Thoracic aorta (tissue), 2 donors: ENCODE data around the gene CALM3. TPM values are rescaled to one million over a fixed set of nuclear protein-coding genes. Genes with fewer than 3 reads are reported as not detected.
A peak's percentile ranks its signal among the peaks of the same experiment; 100 is the strongest.

Experiments used
- ATAC-seq: fragments of 150-250 bp; one replicate; pipeline ENCODE4 v1.8.0; 2017; ENCODE audit warnings: low read depth; ENCODE audit not compliant: insufficient number of reproducible peaks, low FRiP score
- DNase-seq: peaks from one replicate; pipeline ENCODE4 v3.0.0-alpha.2; 2020; ENCODE audit warnings: low spot score
- H3K27ac ChIP-seq, 2 donors: fragments of 200-600 bp; sonication (generic); 1 replicate in 1 of 2; 2 replicates in 1 of 2; pipeline ENCODE4 v1.5.1; 2016; ENCODE audit warnings: mild to moderate bottlenecking in 2 of 2, moderate library complexity in 2 of 2
- H3K27me3 ChIP-seq: fragments of 200-600 bp; sonication (generic); replicated peaks from 2 replicates; pipeline ENCODE4 v1.6.0; 2016; ENCODE audit warnings: mild to moderate bottlenecking; ENCODE audit not compliant: insufficient read depth
- H3K36me3 ChIP-seq: fragments of 200-600 bp; sonication (generic); one replicate; pipeline ENCODE4 v1.5.1; 2016
- H3K4me1 ChIP-seq, 2 donors: fragments of 200-600 bp; sonication (generic); 1 replicate in 1 of 2; 2 replicates in 1 of 2; pipeline versions ENCODE4 v1.5.1 to v1.6.0; 2016; ENCODE audit warnings: low read depth in 2 of 2, mild to moderate bottlenecking in 1 of 2; ENCODE audit not compliant: control insufficient read depth in 1 of 2
- H3K4me3 ChIP-seq: fragments of 200-600 bp; sonication (generic); 2 replicates; pipeline ENCODE4 v1.5.1; 2016; ENCODE audit warnings: mild to moderate bottlenecking
- H3K9me3 ChIP-seq: fragments of 200-600 bp; sonication (generic); 2 replicates; pipeline ENCODE4 v1.5.1; 2016
- total RNA-seq, 2 donors: library from RNA; depleted of rRNA; stranded (reverse); fragments of >200 nt; gene quantifications; one replicate each; pipeline versions ENCODE4 v1.1.0 to v1.2.3, GENCODE V29; 2016
- TF ChIP-seq, protein P1 (sequence below): fragments of 200-600 bp; sonication (generic); IDR thresholded peaks from one replicate; pipeline ENCODE4 v1.5.1; 2019; ENCODE audit warnings: antibody characterized with exemption

CALM3 gene
- total RNA-seq, 2 donors from 2014 or later, result 181 to 202 TPM

DNA sequence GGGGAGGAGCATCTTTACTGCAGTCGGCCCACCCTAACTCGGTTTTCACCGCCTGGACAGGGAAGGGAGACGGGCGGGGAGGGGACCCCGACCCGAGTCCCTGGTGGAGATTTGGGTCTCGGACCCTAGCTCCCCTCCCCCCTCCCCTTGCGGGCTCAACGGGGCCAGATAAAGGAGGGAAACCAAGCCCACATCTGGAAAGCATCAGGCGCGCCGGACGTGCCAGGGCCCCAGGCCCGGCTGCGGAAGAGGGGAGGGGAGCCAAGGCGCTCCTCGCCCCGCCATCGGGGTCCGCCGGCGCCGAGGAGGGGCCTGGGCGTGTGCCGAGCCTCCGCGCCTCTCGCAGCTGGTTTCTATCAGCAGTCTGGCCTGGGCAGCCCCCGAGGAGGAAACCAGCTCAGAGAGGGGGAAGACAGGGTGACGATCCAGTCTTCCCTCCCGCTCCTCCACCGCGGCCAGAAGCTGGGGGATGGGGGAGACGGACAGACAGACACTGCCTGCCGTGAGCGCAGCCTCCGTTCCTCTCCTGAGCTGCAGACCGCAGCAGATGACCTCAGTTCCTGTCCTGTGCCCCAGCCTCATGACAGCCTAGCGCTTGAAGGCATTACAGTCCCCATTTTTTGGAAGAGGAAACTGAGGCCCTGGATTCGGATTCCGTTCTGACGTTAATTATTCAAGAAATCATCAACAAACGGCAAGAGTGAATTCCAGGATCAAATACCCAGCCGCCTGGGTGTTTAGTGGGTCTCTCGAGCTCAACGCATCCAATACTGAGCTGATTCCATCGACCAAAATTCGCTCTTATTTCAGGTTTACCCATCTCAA, 38.4 kb downstream of the CALM3 start:
- TF ChIP-seq, protein P1, sequence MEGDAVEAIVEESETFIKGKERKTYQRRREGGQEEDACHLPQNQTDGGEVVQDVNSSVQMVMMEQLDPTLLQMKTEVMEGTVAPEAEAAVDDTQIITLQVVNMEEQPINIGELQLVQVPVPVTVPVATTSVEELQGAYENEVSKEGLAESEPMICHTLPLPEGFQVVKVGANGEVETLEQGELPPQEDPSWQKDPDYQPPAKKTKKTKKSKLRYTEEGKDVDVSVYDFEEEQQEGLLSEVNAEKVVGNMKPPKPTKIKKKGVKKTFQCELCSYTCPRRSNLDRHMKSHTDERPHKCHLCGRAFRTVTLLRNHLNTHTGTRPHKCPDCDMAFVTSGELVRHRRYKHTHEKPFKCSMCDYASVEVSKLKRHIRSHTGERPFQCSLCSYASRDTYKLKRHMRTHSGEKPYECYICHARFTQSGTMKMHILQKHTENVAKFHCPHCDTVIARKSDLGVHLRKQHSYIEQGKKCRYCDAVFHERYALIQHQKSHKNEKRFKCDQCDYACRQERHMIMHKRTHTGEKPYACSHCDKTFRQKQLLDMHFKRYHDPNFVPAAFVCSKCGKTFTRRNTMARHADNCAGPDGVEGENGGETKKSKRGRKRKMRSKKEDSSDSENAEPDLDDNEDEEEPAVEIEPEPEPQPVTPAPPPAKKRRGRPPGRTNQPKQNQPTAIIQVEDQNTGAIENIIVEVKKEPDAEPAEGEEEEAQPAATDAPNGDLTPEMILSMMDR, result no peak
- no peak for DNase-seq

DNA sequence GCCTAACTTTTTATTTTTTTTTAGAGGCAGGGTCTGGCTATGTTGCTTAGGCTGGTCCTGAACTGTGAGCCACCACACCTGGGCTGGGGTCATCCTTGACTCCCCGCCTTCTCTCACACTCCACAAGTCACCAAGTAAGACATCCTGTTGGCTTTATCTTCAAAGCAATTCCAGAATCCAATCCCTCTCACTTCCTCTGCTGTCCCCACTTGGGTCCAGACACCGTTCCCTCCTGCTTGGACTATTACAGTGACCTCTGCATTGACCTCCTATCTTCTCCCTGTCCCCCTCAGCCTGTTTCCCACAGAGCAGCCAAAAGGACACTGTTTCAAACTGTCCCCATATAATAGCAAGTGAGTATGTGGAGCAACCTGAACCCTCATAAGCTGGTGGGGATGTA, 39.5 kb downstream of the CALM3 start:
- no peak for ATAC-seq

More for the DNA sequence above, 38.4 kb downstream of the CALM3 start:
- Histone ChIP-seq H3K4me3 (peak overlapping the region; percentile 78), H3K4me1 (peaks cover 9 to 63% of the 10 kb centered on the region in 2 donors), H3K36me3 (no peaks in the 10 kb centered on the region), H3K27me3 (no peaks in the 10 kb centered on the region), H3K27ac (peak overlapping the region; percentile 88 to 90), H3K9me3 (no peaks in the 10 kb centered on the region)
- ATAC-seq, result peak; percentile 5

DNA sequence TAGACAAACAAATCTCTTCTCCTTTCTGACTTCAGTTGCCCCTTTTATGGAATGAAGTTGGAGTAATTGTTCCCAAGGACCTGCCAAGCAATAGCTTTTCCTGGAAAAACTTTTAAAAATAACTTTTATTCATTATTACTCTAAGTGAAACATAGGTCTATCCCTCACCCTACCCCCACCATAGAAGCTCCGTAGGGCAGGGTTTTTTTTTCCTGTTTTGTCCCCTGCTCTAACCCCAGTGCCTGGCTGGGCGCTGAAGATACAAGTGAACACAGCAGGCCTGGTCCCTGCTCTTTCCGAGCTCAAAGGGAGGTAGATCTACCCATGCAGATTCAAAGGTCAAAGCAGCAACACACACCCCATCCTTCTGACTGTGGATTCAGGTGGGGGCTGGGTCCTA, 43.6 kb downstream of the CALM3 start:
- DNase-seq, result no peak
- TF ChIP-seq, protein P1, result no peak
- Histone ChIP-seq H3K27me3 (no peaks in the 10 kb centered on the region), H3K4me3 (peak overlapping the region; percentile 33), H3K4me1 (peaks cover 23 to 65% of the 10 kb centered on the region in 2 donors), H3K36me3 (peaks cover 6% of the 10 kb centered on the region), H3K27ac (peak overlapping the region; percentile 58 to 93), H3K9me3 (no peaks in the 10 kb centered on the region)
- ATAC-seq, result peak; percentile 66

More for the DNA sequence above, 39.5 kb downstream of the CALM3 start:
- Histone ChIP-seq H3K9me3 (no peaks in the 10 kb centered on the region), H3K36me3 (no peaks in the 10 kb centered on the region), H3K27ac (peak overlapping the region; percentile 88 to 90), H3K4me1 (peaks cover 16 to 66% of the 10 kb centered on the region in 2 donors), H3K27me3 (no peaks in the 10 kb centered on the region), H3K4me3 (no peak overlapping the region)
- TF ChIP-seq, protein P1, result no peak
- no peak for DNase-seq

DNA sequence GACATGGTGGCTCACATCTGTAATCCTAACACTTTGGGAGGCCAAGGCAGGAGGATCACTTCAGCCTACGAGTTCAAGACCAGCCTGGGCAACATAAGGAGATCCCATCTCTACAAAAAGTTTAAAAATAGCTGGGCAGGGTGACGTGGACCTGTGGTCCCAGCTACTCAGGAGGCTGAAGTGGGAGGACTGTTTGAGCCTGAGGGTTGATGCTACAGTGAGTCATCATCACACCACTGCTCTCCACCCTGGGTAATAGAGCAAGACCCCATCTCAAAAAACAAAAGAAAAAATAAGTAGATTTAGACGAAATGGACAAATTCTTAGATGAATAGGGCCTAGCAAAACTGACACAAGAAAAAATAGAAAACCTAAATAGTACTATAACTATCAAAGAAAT, 45.3 kb downstream of the CALM3 start:
- TF ChIP-seq, protein P1, result no peak
- no peak overlapping the region for H3K4me3 ChIP-seq
- H3K27ac ChIP-seq, result peak overlapping the region; percentile 58 to 93
- no peaks in the 10 kb centered on the region for H3K27me3 ChIP-seq
- peaks cover 23 to 51% of the 10 kb centered on the region in 2 donors for H3K4me1 ChIP-seq
- H3K36me3 ChIP-seq, result peaks cover 10% of the 10 kb centered on the region
- DNase-seq, result no peak
- H3K9me3 ChIP-seq, result no peaks in the 10 kb centered on the region
- ATAC-seq, result no peak

DNA sequence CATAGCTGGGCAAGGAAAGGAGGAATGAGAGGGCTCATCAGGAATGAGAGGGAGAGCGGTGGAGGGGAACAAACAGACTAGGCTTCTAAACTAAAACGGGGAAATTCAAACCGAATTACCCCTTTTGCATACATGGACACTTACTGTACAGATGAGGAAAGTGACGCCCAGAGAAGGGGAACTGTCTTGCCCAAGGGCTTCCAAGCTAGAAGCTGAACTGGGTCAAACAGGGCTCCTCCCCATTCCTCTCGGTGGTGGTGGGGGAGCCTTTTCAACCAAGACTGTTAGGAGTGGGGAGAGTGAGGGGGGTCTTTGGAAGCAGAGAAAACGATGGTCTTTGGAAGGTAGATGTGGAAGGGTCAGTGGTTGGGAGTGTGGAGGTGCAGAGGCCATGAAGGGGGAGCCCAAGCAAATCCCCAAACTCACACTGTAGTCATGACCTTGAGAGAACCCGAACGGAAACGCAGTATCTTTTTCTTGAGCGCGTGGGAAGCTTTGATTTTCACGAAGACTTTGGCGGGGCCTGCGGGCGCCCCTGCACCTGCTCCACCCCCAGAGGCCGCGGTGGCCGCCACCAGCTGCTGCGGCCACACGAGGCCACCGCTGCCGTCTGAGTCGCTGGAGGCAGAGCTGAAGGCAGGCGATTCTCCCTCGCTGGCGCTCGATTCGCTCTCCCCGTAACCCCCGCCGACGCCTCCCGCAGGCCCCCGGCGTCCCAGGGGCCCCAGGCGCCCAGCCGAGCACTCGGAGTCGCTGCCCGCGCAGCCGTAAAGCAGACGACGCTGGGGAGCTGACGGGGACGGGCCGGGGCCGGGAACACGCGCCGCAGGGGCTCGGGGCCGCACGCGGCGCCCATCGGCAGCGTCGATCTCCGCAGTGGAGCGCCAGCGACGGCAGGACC, 47.2 kb downstream of the CALM3 start:
- Histone ChIP-seq H3K4me3 (no peak overlapping the region), H3K27ac (peak overlapping the region; percentile 17 to 79), H3K36me3 (peaks cover 20% of the 10 kb centered on the region), H3K27me3 (no peaks in the 10 kb centered on the region), H3K4me1 (peaks cover 22 to 58% of the 10 kb centered on the region in 2 donors), H3K9me3 (no peaks in the 10 kb centered on the region)
- ATAC-seq (no peak), DNase-seq (no peak)
- TF ChIP-seq, protein P1, result no peak
